HG03378 (cell line): ENCODE results near the gene RBKS.

ENCODE experiments used
- ATAC-seq: cut with Tn5 transposase; IDR thresholded peaks from one replicate; pipeline ENCODE4 v1.9.1; 2021; ENCODE audit warnings: mild to moderate bottlenecking, moderate library complexity; ENCODE audit not compliant: unreplicated experiment

The RBKS gene

GRCh38 chr2:27738349-27739057 lies 151.7 kb downstream of the RBKS start:
- ATAC-seq: no peak

- ATAC-seq: no peak
Measured at GRCh38 chr2:27737676-27738348, 152.4 kb downstream of the RBKS start.

- ATAC-seq: no peak
Measured at GRCh38 chr2:27736890-27737204, 153.3 kb downstream of the RBKS start.

GRCh38 chr2:27736031-27736889 lies 153.9 kb downstream of the RBKS start:
- no peak for ATAC-seq

GRCh38 chr2:27735263-27735904 lies 154.8 kb downstream of the RBKS start:
- ATAC-seq: no peak

- ATAC-seq: no peak
Measured at GRCh38 chr2:27734305-27734704, 155.9 kb downstream of the RBKS start.
